Cardiac muscle cell (in vitro differentiated cells and primary cell): ENCODE results near the gene ZMYND8. TPM values are rescaled to one million over a fixed set of nuclear protein-coding genes. Genes with fewer than 3 reads are reported as not detected.
A peak's percentile ranks its signal among the peaks of the same experiment; 100 is the strongest.

ENCODE experiments used
- DNase-seq, 2 donors: peaks; one replicate each; pipeline versions ENCODE4 v3.0.0 to v3.0.0-alpha.2; 2010 to 2017; ENCODE audit warnings: low read depth in 1 of 2, low spot score in 1 of 2
- H3K27ac ChIP-seq: fragments of 200-600 bp; sonication (generic); 2 replicates; pipeline ENCODE4 v1.5.1; 2016
- H3K27me3 ChIP-seq: fragments of 200-600 bp; sonication (generic); 2 replicates; pipeline ENCODE4 v1.6.0; 2016; ENCODE audit warnings: control low read depth
- H3K36me3 ChIP-seq: fragments of 200-600 bp; sonication (generic); 2 replicates; pipeline ENCODE4 v1.5.1; 2016; ENCODE audit warnings: control low read depth
- H3K4me1 ChIP-seq: fragments of 200-600 bp; sonication (generic); 2 replicates; pipeline ENCODE4 v1.8.1; 2017; ENCODE audit warnings: low read depth, mild to moderate bottlenecking, mixed run types
- H3K4me3 ChIP-seq: fragments of 200-600 bp; sonication (generic); 2 replicates; pipeline ENCODE4 v1.5.1; 2016; ENCODE audit warnings: mild to moderate bottlenecking
- H3K9me3 ChIP-seq: fragments of 200-600 bp; sonication (generic); 2 replicates; pipeline ENCODE4 v1.5.1; 2017; ENCODE audit warnings: low read depth, mild to moderate bottlenecking, control low read depth
- polyA plus RNA-seq: library from polyadenylated mRNA; unstranded; fragments of >200 nt; fragmentation: Nextera tagmentation; extraction: Ambion mirVana; gene quantifications from 2 replicates; pipeline ENCODE4 v1.2.1, GENCODE V29; 2016
- total RNA-seq: library from RNA; depleted of rRNA; stranded (reverse); fragments of >200 nt; gene quantifications from 2 replicates; pipeline ENCODE4 v1.2.3, GENCODE V29; 2016
- TF ChIP-seq, protein P1 (sequence below): IDR thresholded peaks from 2 replicates; pipeline ENCODE4 v1.5.1; 2012; ENCODE audit warnings: low read depth, mild to moderate bottlenecking, low read length

ZMYND8 gene
- total and polyA plus RNA-seq, 2 experiments from 2014 or later: 27.5 to 45.0 TPM

DNA sequence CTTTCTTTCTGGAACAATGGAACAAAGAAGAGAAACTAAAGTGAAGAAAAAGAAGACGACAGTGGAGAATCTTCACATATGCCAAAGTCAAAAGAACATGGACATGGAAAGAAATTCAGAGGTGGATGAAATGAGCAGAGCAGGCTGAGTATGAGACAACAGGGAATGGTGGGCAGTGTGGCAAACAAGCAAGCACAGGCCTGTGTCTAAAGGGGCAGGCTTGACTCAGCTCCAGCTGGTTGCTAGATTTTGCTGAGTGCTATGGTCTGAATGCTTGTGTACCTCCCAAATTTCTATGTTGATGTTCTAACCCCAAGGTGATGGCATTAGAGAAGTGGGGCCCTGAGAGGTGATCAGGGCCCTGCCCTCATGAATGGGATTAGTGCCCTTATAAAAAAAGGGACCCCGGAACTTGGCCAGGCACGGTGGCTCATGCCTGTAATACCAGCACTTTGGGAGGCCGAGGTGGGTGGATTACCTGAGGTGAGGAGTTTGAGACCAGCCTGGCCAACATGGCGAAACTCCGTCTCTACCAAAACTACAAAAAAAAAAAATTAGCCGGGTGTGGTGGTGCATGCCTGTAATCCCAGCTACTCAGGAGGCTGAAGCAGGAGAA, 49.6 kb downstream of the ZMYND8 start:
- peaks cover 14% of the 10 kb centered on the region for H3K36me3 ChIP-seq
- TF ChIP-seq, protein P1, sequence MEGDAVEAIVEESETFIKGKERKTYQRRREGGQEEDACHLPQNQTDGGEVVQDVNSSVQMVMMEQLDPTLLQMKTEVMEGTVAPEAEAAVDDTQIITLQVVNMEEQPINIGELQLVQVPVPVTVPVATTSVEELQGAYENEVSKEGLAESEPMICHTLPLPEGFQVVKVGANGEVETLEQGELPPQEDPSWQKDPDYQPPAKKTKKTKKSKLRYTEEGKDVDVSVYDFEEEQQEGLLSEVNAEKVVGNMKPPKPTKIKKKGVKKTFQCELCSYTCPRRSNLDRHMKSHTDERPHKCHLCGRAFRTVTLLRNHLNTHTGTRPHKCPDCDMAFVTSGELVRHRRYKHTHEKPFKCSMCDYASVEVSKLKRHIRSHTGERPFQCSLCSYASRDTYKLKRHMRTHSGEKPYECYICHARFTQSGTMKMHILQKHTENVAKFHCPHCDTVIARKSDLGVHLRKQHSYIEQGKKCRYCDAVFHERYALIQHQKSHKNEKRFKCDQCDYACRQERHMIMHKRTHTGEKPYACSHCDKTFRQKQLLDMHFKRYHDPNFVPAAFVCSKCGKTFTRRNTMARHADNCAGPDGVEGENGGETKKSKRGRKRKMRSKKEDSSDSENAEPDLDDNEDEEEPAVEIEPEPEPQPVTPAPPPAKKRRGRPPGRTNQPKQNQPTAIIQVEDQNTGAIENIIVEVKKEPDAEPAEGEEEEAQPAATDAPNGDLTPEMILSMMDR: no peak
- no peaks in the 10 kb centered on the region for H3K27me3 ChIP-seq
- no peaks in the 10 kb centered on the region for H3K9me3 ChIP-seq
- no peak overlapping the region for H3K4me3 ChIP-seq
- peaks cover 27% of the 10 kb centered on the region for H3K4me1 ChIP-seq
- H3K27ac ChIP-seq: no peak overlapping the region
- DNase-seq: no peak

DNA sequence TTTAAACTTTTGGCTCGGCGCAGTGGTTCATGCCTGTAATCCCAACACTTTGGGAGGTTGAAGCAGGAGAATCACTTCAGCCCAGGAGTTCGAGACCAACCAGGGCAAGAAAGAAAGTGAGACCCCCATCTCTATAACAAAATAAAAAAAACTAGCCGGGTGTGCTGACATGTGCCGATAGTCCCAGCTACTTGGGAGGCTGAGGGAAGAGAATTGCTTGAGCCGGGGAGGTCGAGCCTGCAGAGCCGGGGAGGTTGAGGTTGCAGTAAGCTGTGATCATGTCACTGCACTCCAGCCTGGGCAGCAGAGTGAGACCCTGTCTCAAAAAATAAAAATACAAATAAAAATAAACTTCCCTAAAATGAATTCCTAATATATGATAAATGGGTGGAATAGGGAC, 50.4 kb downstream of the ZMYND8 start:
- peaks cover 27% of the 10 kb centered on the region for H3K4me1 ChIP-seq
- no peak overlapping the region for H3K4me3 ChIP-seq
- TF ChIP-seq, protein P1: no peak
- DNase-seq: no peak
- H3K27ac ChIP-seq: no peak overlapping the region
- peaks cover 14% of the 10 kb centered on the region for H3K36me3 ChIP-seq
- no peaks in the 10 kb centered on the region for H3K27me3 ChIP-seq
- no peaks in the 10 kb centered on the region for H3K9me3 ChIP-seq

DNA sequence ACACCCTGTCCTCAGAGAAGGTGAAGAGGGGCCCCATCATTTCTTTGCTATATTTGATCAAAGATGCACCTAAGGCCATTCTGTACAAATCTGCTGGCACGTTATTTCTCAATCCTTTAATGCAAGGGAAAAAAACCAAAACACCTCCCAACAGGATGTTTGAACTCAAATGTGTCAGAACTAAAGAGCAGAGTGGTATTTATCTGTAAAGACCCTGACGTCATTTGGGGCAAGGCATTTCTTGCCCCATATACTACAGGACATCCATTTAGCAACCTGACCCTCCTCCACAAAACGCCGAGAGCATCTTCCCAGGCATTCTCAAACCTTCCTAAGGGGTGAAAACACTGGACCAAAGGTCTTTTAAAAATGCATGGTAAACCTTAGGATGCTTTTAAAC, 50.8 kb downstream of the ZMYND8 start:
- TF ChIP-seq, protein P1: no peak
- H3K36me3 ChIP-seq: peaks cover 14% of the 10 kb centered on the region
- DNase-seq: peak in 1 of 2 donors; percentile 91
- H3K27ac ChIP-seq: no peak overlapping the region
- peaks cover 27% of the 10 kb centered on the region for H3K4me1 ChIP-seq
- no peaks in the 10 kb centered on the region for H3K9me3 ChIP-seq
- no peak overlapping the region for H3K4me3 ChIP-seq
- no peaks in the 10 kb centered on the region for H3K27me3 ChIP-seq

DNA sequence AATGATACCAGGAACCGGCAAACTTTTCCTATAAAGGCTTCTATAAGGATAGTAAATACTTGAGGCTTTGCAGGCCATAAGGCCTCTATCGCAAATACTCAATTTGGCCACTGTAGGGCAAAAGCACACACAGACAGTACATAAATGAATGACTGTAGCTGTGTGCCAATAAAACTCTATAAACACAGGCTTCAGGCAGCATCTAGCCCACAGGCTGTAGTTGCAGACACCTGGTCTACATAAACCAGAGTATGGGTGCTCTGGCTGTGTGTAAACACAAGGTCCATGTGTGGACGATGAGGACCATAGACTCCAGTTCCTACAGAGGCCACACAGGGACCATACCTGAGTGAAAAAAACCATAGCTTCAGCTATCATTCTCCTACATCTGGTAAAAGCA, 52.2 kb downstream of the ZMYND8 start:
- peak in 1 of 2 donors; percentile 48 for DNase-seq

GRCh38 chr20:47303736-47304135, 52.8 kb downstream of the ZMYND8 start:
- Histone ChIP-seq H3K27me3 (no peaks in the 10 kb centered on the region), H3K36me3 (peaks cover 20% of the 10 kb centered on the region), H3K4me3 (no peak overlapping the region), H3K4me1 (peaks cover 16% of the 10 kb centered on the region), H3K27ac (peak overlapping the region; percentile 76), H3K9me3 (no peaks in the 10 kb centered on the region)
- DNase-seq: no peak
- TF ChIP-seq, protein P1: no peak

More for the DNA sequence above, 52.2 kb downstream of the ZMYND8 start:
- no peak overlapping the region for H3K4me3 ChIP-seq
- H3K27me3 ChIP-seq: no peaks in the 10 kb centered on the region
- H3K36me3 ChIP-seq: peaks cover 20% of the 10 kb centered on the region
- H3K4me1 ChIP-seq: peaks cover 16% of the 10 kb centered on the region
- H3K9me3 ChIP-seq: no peaks in the 10 kb centered on the region
- peak overlapping the region; percentile 76 for H3K27ac ChIP-seq
- TF ChIP-seq, protein P1: peak; percentile 12
